GM23338 (cell line): ENCODE data around the gene DTNB.

Experiments used
- CTCF ChIP-seq, 2 experiments: fragments of 200-600 bp in 1 of 2; sonication (generic) in 1 of 2; conservative IDR thresholded peaks; 2 replicates each; pipeline versions ENCODE4 v1.5.1 to v1.6.1; 2016 to 2017; ENCODE audit warnings: antibody characterized with exemption in 2 of 2, low read depth in 2 of 2, mild to moderate bottlenecking in 2 of 2, moderate library complexity in 1 of 2
- EZH2 ChIP-seq: fragments of 200-600 bp; sonication (generic); IDR thresholded peaks from one replicate; pipeline ENCODE4 v1.8.0; 2017; ENCODE audit warnings: antibody characterized with exemption, mild to moderate bottlenecking, low read depth; ENCODE audit not compliant: unreplicated experiment
- POLR2AphosphoS5 ChIP-seq: IDR thresholded peaks from 2 replicates; pipeline ENCODE4 v1.6.1; 2016; ENCODE audit warnings: antibody characterized with exemption, low read depth

GRCh38 chr2:25654801-25655200 is 18.6 kb downstream of the DTNB start:
- TF ChIP-seq POLR2AphosphoS5 (no peak), CTCF (conservative IDR thresholded peaks at IDR 0.05; ENCODE audit: low read depth in 2 of 2) (no peak), EZH2 (no peak)
